K562 (cell line): ENCODE results near the gene FBN1. TPM values are rescaled to one million over a fixed set of nuclear protein-coding genes. Genes with fewer than 3 reads are reported as not detected.

Experiments used
- ATAC-seq: fragments of 200-7000 bp; cut with Tn5 transposase; 3 replicates; pipeline ENCODE4 v1.9.1; 2020; ENCODE audit warnings: moderate library complexity
- BruUV-seq: library from RNA; stranded (reverse); fragments of 400-500 nt; replicated peaks from 2 replicates; lab custom pipeline; 2021; lab: Mats Ljungman, UMichigan
- CTCF ChIA-PET: fragments of 300-600 bp; formaldehyde crosslinking; extraction: SDS; loops from one replicate; lab custom pipeline; 2021; ENCODE audit warnings: low intra/inter-chr PET ratio; lab: Yijun Ruan, JAX
- POLR2A ChIA-PET: fragments of 300-600, 350-650 bp; sonication (Branson Sonifier 250); formaldehyde crosslinking; extraction: SDS; loops from one replicate; lab custom pipeline; 2021; ENCODE audit warnings: antibody characterized with exemption, inconsistent platforms; lab: Yijun Ruan, JAX
- DNase-seq, 4 experiments: peaks; one replicate each; pipeline versions ENCODE4 v3.0.0 to v3.0.0-alpha.2; 2011 to 2018; ENCODE audit warnings: low spot score in 3 of 4, mixed read lengths in 3 of 4; ENCODE audit errors: extremely low read depth in 1 of 4
- FAIRE-seq: peaks from 2 replicates; lab custom pipeline; 2011; peaks lifted over from hg19 to GRCh38; lab: Jason Lieb, UNC
- H2AFZ ChIP-seq: 2 replicates; pipeline ENCODE4 v1.6.0; 2011; ENCODE audit warnings: low read depth, low read length, control low read depth, inconsistent platforms
- H3K27ac ChIP-seq: fragments of 200-600 bp; 3 replicates; pipeline ENCODE4 v1.8.0; 2011; ENCODE audit warnings: low read depth, mild to moderate bottlenecking, control low read depth, inconsistent platforms, low read length, moderate library complexity, mixed read lengths; ENCODE audit errors: extremely low read depth
- H3K27me3 ChIP-seq, 2 experiments: fragments of 300-600 bp in 1 of 2; 2 replicates in 1 of 2; 3 replicates in 1 of 2; pipeline versions ENCODE4 v1.6.0 to v1.8.0; 2011; ENCODE audit warnings: inconsistent platforms in 2 of 2, low read length in 2 of 2, mild to moderate bottlenecking in 1 of 2, mixed read lengths in 1 of 2, moderate library complexity in 1 of 2; ENCODE audit not compliant: control insufficient read depth in 2 of 2, insufficient read depth in 2 of 2
- H3K36me3 ChIP-seq: fragments of 300-600 bp; 3 replicates; pipeline ENCODE4 v1.8.0; 2011; ENCODE audit warnings: mild to moderate bottlenecking, low read length, inconsistent platforms; ENCODE audit not compliant: control insufficient read depth, insufficient read depth
- H3K4me1 ChIP-seq, 2 experiments: fragments of 200-600 bp in 1 of 2; replicated peaks in 1 of 2; 2 replicates in 1 of 2; 3 replicates in 1 of 2; pipeline versions ENCODE4 v1.5.1 to v1.8.0; 2011; ENCODE audit warnings: inconsistent platforms in 2 of 2, low read length in 2 of 2, mild to moderate bottlenecking in 1 of 2, mixed read lengths in 1 of 2, moderate library complexity in 1 of 2; ENCODE audit not compliant: control insufficient read depth in 2 of 2, insufficient read depth in 2 of 2
- H3K4me2 ChIP-seq: 2 replicates; pipeline ENCODE4 v1.6.1; 2011; ENCODE audit warnings: low read length, control low read depth, inconsistent platforms, mixed read lengths; ENCODE audit not compliant: insufficient read depth
- H3K4me3 ChIP-seq: fragments of 200-600 bp; sonication (generic), shearing (Covaris generic); 2 replicates; pipeline ENCODE4 v1.5.1; 2016; ENCODE audit warnings: control low read depth, inconsistent platforms
- H3K79me2 ChIP-seq: fragments of 200-600 bp; 3 replicates; pipeline ENCODE4 v1.8.0; 2011; ENCODE audit warnings: low read length, inconsistent platforms; ENCODE audit not compliant: control insufficient read depth, insufficient read depth
- H3K9ac ChIP-seq, 2 experiments: 2 replicates each; pipeline versions ENCODE4 v1.6.0 to v1.6.1; 2011; ENCODE audit warnings: low read depth in 2 of 2, low read length in 2 of 2, control low read depth in 1 of 2, inconsistent platforms in 1 of 2, mild to moderate bottlenecking in 1 of 2, mixed read lengths in 1 of 2; ENCODE audit not compliant: insufficient read depth in 1 of 2
- H3K9me1 ChIP-seq: one replicate; pipeline ENCODE4 v1.6.0; 2011; ENCODE audit warnings: inconsistent platforms, mild to moderate bottlenecking, low read length, moderate library complexity; ENCODE audit not compliant: control insufficient read depth, insufficient read depth
- H3K9me3 ChIP-seq: replicated peaks from 2 replicates; pipeline ENCODE4 v1.5.1; 2011; ENCODE audit warnings: low read depth, low read length, inconsistent platforms; ENCODE audit not compliant: control insufficient read depth, insufficient read depth
- H4K20me1 ChIP-seq: replicated peaks from 2 replicates; pipeline ENCODE4 v1.6.1; 2011; ENCODE audit warnings: low read length, inconsistent platforms, mixed read lengths; ENCODE audit not compliant: control insufficient read depth, insufficient read depth
- C11orf30 ChIP-seq: fragments of 450-650 bp; IDR thresholded peaks from 2 replicates; pipeline ENCODE4 v1.6.1; 2016; ENCODE audit warnings: low read depth, mild to moderate bottlenecking
- CTBP1 ChIP-seq: fragments of 450-650 bp; IDR thresholded peaks from 2 replicates; pipeline ENCODE4 v1.6.1; 2016; ENCODE audit warnings: borderline replicate concordance
- FOS ChIP-seq: IDR thresholded peaks from 3 replicates; pipeline ENCODE4 v1.6.1; 2011; ENCODE audit not compliant: insufficient read length; ENCODE audit errors: extremely low read depth
- HDAC1 ChIP-seq, 2 experiments: fragments of 450-650 bp; IDR thresholded peaks; 2 replicates each; pipeline ENCODE4 v1.6.1; 2016 to 2017; ENCODE audit warnings: inconsistent platforms in 1 of 2, mild to moderate bottlenecking in 1 of 2, moderate library complexity in 1 of 2
- MAFF ChIP-seq: IDR thresholded peaks from 2 replicates; pipeline ENCODE4 v1.6.1; 2012; ENCODE audit warnings: low read length, improper control_type of control experiment
- MAFG ChIP-seq: fragments of 450-650 bp; conservative IDR thresholded peaks from 2 replicates; pipeline ENCODE4 v1.6.1; 2016; ENCODE audit warnings: missing genetic modification characterization, missing compliant biosample characterization
- MAFK ChIP-seq: IDR thresholded peaks from 2 replicates; pipeline ENCODE4 v1.6.1; 2011; ENCODE audit warnings: low read length, improper control_type of control experiment
- MITF ChIP-seq: IDR thresholded peaks from 2 replicates; pipeline ENCODE4 v1.6.1; 2014; ENCODE audit warnings: antibody characterized with exemption
- NFE2 ChIP-seq: IDR thresholded peaks from 2 replicates; pipeline ENCODE4 v1.6.1; 2014; ENCODE audit warnings: antibody characterized with exemption, low read depth
- NFE2L1 ChIP-seq: fragments of 450-650 bp; IDR thresholded peaks from 2 replicates; pipeline ENCODE4 v1.6.1; 2016; ENCODE audit warnings: missing genetic modification characterization, low read depth, mild to moderate bottlenecking, missing compliant biosample characterization, moderate library complexity, borderline replicate concordance
- SRSF1 ChIP-seq: fragments of 200-400 bp; formaldehyde crosslinking; IDR thresholded peaks from 2 replicates; pipeline ENCODE4 v1.6.1; 2017; ENCODE audit warnings: mild to moderate bottlenecking, low read depth, low read length, moderate library complexity
- ZFX ChIP-seq: sonication (generic); formaldehyde crosslinking; IDR thresholded peaks from 2 replicates; pipeline ENCODE4 v1.8.0; 2022; ENCODE audit warnings: mild to moderate bottlenecking, missing genetic modification reagents, moderate library complexity
- ZHX1 ChIP-seq: fragments of 150-350 bp; conservative IDR thresholded peaks from 2 replicates; pipeline ENCODE4 v1.6.1; 2014; ENCODE audit warnings: low read length
- ZNF212 ChIP-seq: fragments of 450-650 bp; formaldehyde crosslinking; IDR thresholded peaks from 2 replicates; pipeline ENCODE4 v1.4.0; 2020; ENCODE audit warnings: mild to moderate bottlenecking
- ZNF239 ChIP-seq: fragments of 250-450 bp; sonication (Bioruptor Pico); IDR thresholded peaks from 2 replicates; pipeline ENCODE4 v1.4.0; 2020; ENCODE audit warnings: mild to moderate bottlenecking
- ZNF316 ChIP-seq: fragments of 450-650 bp; IDR thresholded peaks from 2 replicates; pipeline ENCODE4 v1.6.1; 2016
- ZNF347 ChIP-seq: fragments of 450-650 bp; formaldehyde crosslinking; IDR thresholded peaks from 2 replicates; pipeline ENCODE4 v1.4.0; 2020; ENCODE audit warnings: low read depth, mild to moderate bottlenecking, moderate library complexity
- ZNF449 ChIP-seq: fragments of 250-450 bp; sonication (Bioruptor Pico); IDR thresholded peaks from 2 replicates; pipeline ENCODE4 v1.8.0; 2022; ENCODE audit warnings: moderate library complexity, mild to moderate bottlenecking, inconsistent platforms
- WGBS: fragments of 100-300 bp; shearing (Covaris generic); methylation state at CpG from one replicate; pipeline ENCODE4 v1.1.6; 2016; ENCODE audit warnings: low coverage, mixed read lengths; ENCODE audit not compliant: insufficient coverage; ENCODE audit errors: missing lambda C conversion rate; 5-methylcytosine and 5-hydroxymethylcytosine counted together
- in situ Hi-C: fragments of 300-500 bp; cut with MboI; formaldehyde crosslinking; loops from 4 replicates; pipeline ENCODE4 v1.15.0; 2018; ENCODE audit warnings: inconsistent platforms, mixed read lengths
- intact Hi-C: fragments of 100-400 bp; cut with micrococcal nuclease; formaldehyde crosslinking; loops from 2 replicates; pipeline ENCODE4 v1.14.2; 2022
- polyA plus RNA-seq, 8 experiments: library from polyadenylated mRNA; depleted of rRNA in 4 of 8; stranded (reverse) in 5 of 8; unstranded in 3 of 8; fragments of >200 nt; fragmentation: Nextera tagmentation in 2 of 8; fragmentation: Illumina TruSeq in 1 of 8; extraction: Ambion mirVana in 2 of 8; extraction: Trizol in 1 of 8; gene quantifications; 2 replicates each; pipeline versions ENCODE4 v1.2.1 to v1.2.3, GENCODE V29; 2011 to 2014; ENCODE audit warnings: inconsistent platforms in 1 of 8, missing spikeins in 1 of 8
- total RNA-seq, 7 experiments: library from RNA; depleted of rRNA in 6 of 7; stranded (reverse); fragments of >200 nt in 6 of 7; fragmentation: Illumina TruSeq in 2 of 7; extraction: Trizol in 2 of 7; gene quantifications; 2 replicates each; pipeline versions ENCODE4 v1.2.1 to v1.2.3, GENCODE V29; 2011 to 2021; ENCODE audit warnings: low replicate concordance in 1 of 7

The FBN1 gene
- total and polyA plus RNA-seq, 9 of the 15 experiments (the other 6 are each of a cell fraction or from before 2014, with no cell fraction given): 0.15 to 1.2 (median 0.60) TPM

- TF ChIP-seq ZNF449 (CRISPR knock-in tag) (no peak), CTBP1 (no peak), ZFX (CRISPR knock-in tag) (no peak), ZNF239 (CRISPR knock-in tag) (no peak), ZHX1 (no peak), ZNF212 (CRISPR knock-in tag) (no peak)
- TF ChIP-seq, all 486 proteins: peak for 0
Measured at GRCh38 chr15:48391950-48392349, 253.6 kb downstream of the FBN1 start (continued).

- H3K4me1 ChIP-seq: no peaks in the 10 kb centered on the region
- H3K27me3 ChIP-seq: peaks cover 2 to 5% of the 10 kb centered on the region in 2 experiments; a peak in 3 of 5 replicates
- no peak overlapping the region for H3K4me3 ChIP-seq
- H3K4me2 ChIP-seq: no peak overlapping the region
- ChIA-PET POLR2A (no interaction called here), CTCF (no interaction called here)
- no TSS peak for BruUV-seq
- H3K9me3 ChIP-seq: no peaks in the 10 kb centered on the region
- WGBS: 6% methylated on average over 3 of the region's 3 CpGs
- in situ Hi-C loops (no loop called here), intact Hi-C loops (no loop called here)
- no peak for DNase-seq
- no peak overlapping the region for H3K27ac ChIP-seq
- peak; percentile 87 for TF ChIP-seq C11orf30
- no peak for TF ChIP-seq MITF
- TF ChIP-seq MAFF: peak; percentile 92
- no peak for TF ChIP-seq ZNF347 (CRISPR knock-in tag)
- TF ChIP-seq MAFK: peak; percentile 90
- no peak for TF ChIP-seq FOS
- 0 out of 2 replicates have a peak, but pooled peaks have one; percentile 37 for TF ChIP-seq NFE2
- peak; percentile 92 for TF ChIP-seq ZNF316
- peak; percentile 25; the same call in 1 of the 2 replicates for TF ChIP-seq NFE2L1
- TF ChIP-seq SRSF1: no peak
- no peak for TF ChIP-seq HDAC1 (IDR thresholded peaks at IDR 0.05)
- TF ChIP-seq MAFG (tag): peak; percentile 89
- no peaks in the 10 kb centered on the region for H4K20me1 ChIP-seq
- peak overlapping the region; percentile 6; the same call in 1 of the 2 replicates for H2AFZ ChIP-seq
- no peaks in the 10 kb centered on the region for H3K36me3 ChIP-seq
- H3K79me2 ChIP-seq: no peaks in the 10 kb centered on the region
- FAIRE-seq: no peak
- no peak for ATAC-seq
- no peak overlapping the region for H3K9ac ChIP-seq
- H3K9me1 ChIP-seq: no peaks in the 10 kb centered on the region
Measured at GRCh38 chr15:48389691-48390143, 255.8 kb downstream of the FBN1 start.
